Fibroblast of the aortic adventitia (primary cell): Measurements from ENCODE around the gene SFI1. TPM values are rescaled to one million over a fixed set of nuclear protein-coding genes. Genes with fewer than 3 reads are reported as not detected.
A peak's percentile ranks its signal among the peaks of the same experiment; 100 is the strongest.
"Not testable (repeated sequence)": the region's sequence is repeated elsewhere in the genome, so short reads cannot be mapped to it uniquely, and the experiment has no call there.

Experiments
- DNase-seq: peaks from one replicate; pipeline ENCODE4 v3.0.0-alpha.2; 2010; ENCODE audit warnings: low read depth
- H3K4me3 ChIP-seq: 2 replicates; pipeline ENCODE4 v1.5.1; 2011; ENCODE audit warnings: low read depth, mild to moderate bottlenecking, control low read depth, low read length, moderate library complexity
- CTCF ChIP-seq: IDR thresholded peaks from 2 replicates; pipeline ENCODE4 v1.5.1; 2011; ENCODE audit warnings: mild to moderate bottlenecking, low read length, control low read depth, inconsistent platforms; ENCODE audit not compliant: insufficient read depth
- total RNA-seq: library from RNA; depleted of rRNA; stranded (reverse); fragments of >200 nt; gene quantifications from 2 replicates; pipeline ENCODE4 v1.2.3, GENCODE V29; 2012; ENCODE audit warnings: low replicate concordance

SFI1 gene
- total RNA-seq, 1 donor = 19.9 TPM

GRCh38 chr22:31532060-31532459, 35.7 kb downstream of the SFI1 start:
- no peak for TF ChIP-seq CTCF
- DNase-seq = peak; percentile 40
- H3K4me3 ChIP-seq = no peak overlapping the region

GRCh38 chr22:31533374-31533773, 37.0 kb downstream of the SFI1 start:
- no peak for TF ChIP-seq CTCF
- no peak overlapping the region for H3K4me3 ChIP-seq
- no peak for DNase-seq

- DNase-seq = no peak
- TF ChIP-seq CTCF = no peak
- H3K4me3 ChIP-seq = no peak overlapping the region
Observed at GRCh38 chr22:31537019-31537535, 40.7 kb downstream of the SFI1 start.

GRCh38 chr22:31538815-31539214, 42.5 kb downstream of the SFI1 start:
- no peak for TF ChIP-seq CTCF
- H3K4me3 ChIP-seq = no peak overlapping the region
- no peak for DNase-seq

GRCh38 chr22:31540166-31540565, 43.8 kb downstream of the SFI1 start:
- DNase-seq, H3K4me3 ChIP-seq: not testable (repeated sequence)

- H3K4me3 ChIP-seq = no peak overlapping the region
- TF ChIP-seq CTCF = no peak
- no peak for DNase-seq
Observed at GRCh38 chr22:31540966-31541365, 44.6 kb downstream of the SFI1 start.

- no peak overlapping the region for H3K4me3 ChIP-seq
- TF ChIP-seq CTCF = no peak
- DNase-seq = no peak
Observed at GRCh38 chr22:31544481-31545480, 48.4 kb downstream of the SFI1 start.
